Measurements from ENCODE around the gene GHRHR.

GHRHR gene

DNA sequence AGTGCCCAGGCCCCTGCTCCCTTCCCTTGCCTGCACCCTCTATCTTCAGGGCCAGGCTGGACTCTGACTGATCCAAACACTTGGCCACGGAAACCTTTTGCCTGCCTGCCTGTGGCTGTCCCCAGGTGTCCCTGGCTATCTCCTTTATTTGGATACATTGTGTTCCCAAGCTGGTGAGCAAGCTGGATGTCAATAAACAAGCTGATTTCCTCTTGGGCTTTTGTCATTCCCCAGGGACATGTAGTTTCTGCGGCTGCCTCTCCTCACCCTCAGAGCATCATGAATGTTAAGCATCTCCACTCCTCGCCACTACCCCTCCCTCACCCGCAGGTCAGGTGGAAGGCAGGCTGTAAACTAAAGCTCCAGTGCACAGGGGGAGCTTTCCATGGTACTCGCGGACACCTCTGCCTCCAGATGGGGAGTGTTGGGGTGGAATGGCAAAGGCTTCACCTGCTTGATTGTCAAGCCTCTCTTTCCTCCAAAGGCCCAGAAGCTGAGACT is 6.9 kb downstream of the GHRHR start:
- TF ChIP-seq, protein P1, sequence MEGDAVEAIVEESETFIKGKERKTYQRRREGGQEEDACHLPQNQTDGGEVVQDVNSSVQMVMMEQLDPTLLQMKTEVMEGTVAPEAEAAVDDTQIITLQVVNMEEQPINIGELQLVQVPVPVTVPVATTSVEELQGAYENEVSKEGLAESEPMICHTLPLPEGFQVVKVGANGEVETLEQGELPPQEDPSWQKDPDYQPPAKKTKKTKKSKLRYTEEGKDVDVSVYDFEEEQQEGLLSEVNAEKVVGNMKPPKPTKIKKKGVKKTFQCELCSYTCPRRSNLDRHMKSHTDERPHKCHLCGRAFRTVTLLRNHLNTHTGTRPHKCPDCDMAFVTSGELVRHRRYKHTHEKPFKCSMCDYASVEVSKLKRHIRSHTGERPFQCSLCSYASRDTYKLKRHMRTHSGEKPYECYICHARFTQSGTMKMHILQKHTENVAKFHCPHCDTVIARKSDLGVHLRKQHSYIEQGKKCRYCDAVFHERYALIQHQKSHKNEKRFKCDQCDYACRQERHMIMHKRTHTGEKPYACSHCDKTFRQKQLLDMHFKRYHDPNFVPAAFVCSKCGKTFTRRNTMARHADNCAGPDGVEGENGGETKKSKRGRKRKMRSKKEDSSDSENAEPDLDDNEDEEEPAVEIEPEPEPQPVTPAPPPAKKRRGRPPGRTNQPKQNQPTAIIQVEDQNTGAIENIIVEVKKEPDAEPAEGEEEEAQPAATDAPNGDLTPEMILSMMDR (IDR thresholded peaks at IDR 0.05; ENCODE audit: insufficient read depth, low read depth, low read length, missing control alignments): no peak
- no peak overlapping the region for H3K4me3 ChIP-seq (ENCODE audit: low read depth, low read length)
- peak; percentile 21 for DNase-seq (ENCODE audit: low read depth)

DNA sequence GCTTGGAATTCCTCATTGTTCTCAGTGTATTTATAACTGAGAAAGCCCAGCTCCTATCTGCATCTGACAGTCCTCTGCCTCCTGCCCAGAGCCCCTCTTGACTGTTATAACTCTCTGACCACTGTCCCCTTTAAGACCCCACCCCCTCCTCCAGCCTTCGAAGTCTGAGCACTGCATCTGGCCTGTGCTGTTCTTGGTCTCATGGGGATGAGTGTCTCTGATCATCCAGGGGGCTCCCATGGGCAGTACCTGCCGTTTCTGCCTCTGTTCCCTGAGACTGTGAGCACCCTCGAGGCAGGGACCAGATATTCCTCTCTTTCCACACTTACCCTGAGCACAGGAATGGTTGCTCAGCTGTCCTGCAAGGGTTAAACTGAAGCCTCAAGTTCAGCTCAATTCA is 7.7 kb downstream of the GHRHR start:
- no peak overlapping the region for H3K4me3 ChIP-seq (ENCODE audit: low read depth, low read length)
- TF ChIP-seq, protein P1 (IDR thresholded peaks at IDR 0.05; ENCODE audit: insufficient read depth, low read depth, low read length, missing control alignments): no peak
- DNase-seq (ENCODE audit: low read depth): no peak

DNA sequence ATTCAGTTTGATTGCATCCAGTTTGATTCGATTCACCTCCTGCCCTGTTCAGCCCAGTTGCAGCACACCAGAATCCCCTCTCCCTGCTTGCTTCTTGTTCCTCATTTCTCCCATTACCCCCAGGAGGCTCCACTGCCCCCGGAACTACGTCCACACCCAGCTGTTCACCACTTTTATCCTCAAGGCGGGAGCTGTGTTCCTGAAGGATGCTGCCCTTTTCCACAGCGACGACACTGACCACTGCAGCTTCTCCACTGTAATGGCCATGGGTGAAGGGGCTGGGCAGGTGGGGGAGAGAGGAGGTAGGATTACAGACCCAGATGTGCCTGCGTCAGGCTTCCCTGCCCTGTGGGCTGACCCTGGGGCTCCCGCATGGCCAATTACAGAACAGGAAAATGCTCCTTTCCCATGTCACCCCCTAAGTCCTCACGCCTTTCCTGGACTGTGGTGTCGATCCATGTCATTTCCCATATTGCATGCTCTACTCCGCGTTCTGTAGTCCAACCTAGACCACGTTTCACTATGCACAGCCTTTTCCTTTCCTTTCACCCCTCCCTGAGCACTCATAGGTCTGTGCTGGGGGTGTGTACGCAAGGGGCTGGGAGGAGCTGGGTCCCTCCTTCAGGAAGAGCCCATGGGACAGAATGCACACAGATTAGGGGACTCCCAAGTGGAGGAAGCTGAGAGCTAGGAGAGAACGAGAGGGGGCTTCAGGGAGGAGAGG is 8.2 kb downstream of the GHRHR start:
- no peak for DNase-seq (ENCODE audit: low read depth)
- TF ChIP-seq, protein P1 (IDR thresholded peaks at IDR 0.05; ENCODE audit: insufficient read depth, low read depth, low read length, missing control alignments): no peak
- H3K4me3 ChIP-seq (ENCODE audit: low read depth, low read length): no peak overlapping the region

DNA sequence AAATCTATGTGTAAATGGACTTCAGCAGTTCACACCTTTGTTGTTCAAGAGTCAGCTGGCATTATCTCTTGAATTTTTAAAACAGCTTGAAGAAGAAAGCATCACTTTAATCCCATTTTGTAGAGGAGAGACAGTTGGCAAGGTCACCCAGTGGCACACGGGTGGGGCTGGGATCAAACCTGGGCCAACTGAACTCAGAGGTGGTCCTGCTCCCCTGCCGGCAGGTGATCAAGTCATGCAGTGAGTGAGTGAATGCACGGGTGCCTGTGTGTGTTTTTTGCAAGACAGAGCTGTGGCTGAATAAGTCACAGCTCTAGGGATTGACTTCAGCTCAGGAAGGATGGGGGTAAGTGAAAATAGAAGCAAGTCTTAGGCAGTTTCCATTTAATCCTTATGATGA is 9.5 kb downstream of the GHRHR start:
- TF ChIP-seq, protein P1 (IDR thresholded peaks at IDR 0.05; ENCODE audit: insufficient read depth, low read depth, low read length, missing control alignments): no peak
- H3K4me3 ChIP-seq (ENCODE audit: low read depth, low read length): no peak overlapping the region
- no peak for DNase-seq (ENCODE audit: low read depth)

DNA sequence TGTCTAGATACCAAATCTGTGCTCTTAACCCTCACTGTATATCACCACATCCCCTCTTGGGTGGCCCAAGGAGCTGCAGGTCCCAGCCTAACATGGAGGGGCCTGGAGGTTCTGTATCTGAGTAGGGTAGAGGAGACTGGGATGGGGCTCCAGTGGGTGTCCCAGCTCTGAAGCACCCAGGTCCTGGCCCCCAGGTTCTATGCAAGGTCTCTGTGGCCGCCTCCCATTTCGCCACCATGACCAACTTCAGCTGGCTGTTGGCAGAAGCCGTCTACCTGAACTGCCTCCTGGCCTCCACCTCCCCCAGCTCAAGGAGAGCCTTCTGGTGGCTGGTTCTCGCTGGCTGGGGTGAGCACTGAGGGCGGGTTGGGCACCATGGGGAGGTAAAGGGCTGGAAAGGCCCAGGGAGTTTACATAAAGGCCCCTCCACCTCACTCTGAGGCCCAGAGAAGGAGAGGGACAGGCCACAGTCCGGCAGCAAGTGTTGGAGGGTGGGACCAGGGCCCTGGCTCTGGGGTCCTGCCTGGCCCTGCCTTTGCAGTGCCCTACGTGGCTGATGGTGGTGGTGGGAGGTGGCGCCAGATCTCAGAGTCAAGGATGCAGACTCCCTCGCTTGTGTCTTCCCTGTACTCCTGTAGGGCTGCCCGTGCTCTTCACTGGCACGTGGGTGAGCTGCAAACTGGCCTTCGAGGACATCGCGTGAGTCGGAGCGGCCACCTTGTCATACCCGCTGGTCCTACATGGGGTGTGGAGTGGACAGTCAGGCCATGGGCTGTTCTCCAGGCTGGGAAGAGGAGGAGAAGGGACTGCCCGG is 10.2 kb downstream of the GHRHR start:
- TF ChIP-seq, protein P1 (IDR thresholded peaks at IDR 0.05; ENCODE audit: insufficient read depth, low read depth, low read length, missing control alignments): no peak
- DNase-seq (ENCODE audit: low read depth): no peak
- no peak overlapping the region for H3K4me3 ChIP-seq (ENCODE audit: low read depth, low read length)

DNA sequence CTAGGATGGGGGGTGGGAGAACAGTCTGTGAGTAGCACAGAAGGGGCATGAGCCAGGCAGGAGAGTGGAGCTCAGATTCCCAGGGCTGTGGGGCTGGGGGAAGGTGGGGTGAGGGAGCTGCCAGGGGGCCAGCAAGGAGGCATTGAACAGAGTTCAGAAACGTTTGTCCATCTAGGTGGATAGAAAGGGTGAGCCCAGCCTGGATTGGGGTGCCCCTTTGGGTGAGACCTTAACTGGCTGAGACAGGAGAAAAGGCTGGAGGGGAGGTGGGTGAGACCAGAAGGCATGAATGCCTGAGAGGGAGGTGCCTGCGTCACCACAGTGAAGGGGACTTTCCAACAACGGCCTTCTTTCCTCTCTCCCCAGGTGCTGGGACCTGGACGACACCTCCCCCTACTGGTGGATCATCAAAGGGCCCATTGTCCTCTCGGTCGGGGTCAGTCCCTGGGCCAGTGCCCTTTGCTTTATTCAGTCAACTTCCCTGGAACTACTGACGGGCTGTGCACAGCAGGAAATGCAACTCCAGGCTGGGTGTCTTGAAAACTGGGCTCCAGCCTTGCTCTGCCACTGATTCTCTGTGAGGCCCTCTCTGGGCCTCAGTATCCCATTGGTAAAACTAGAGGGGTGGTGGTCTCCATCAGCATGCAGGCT is 11.0 kb downstream of the GHRHR start:
- H3K4me3 ChIP-seq (ENCODE audit: low read depth, low read length): no peak overlapping the region
- peak; percentile 89 for DNase-seq (ENCODE audit: low read depth)
- TF ChIP-seq, protein P1 (IDR thresholded peaks at IDR 0.05; ENCODE audit: insufficient read depth, low read depth, low read length, missing control alignments): peak; percentile 88
